HCT116 (cell line): ENCODE data around the gene CHN1. TPM values are rescaled to one million over a fixed set of nuclear protein-coding genes. Genes with fewer than 3 reads are reported as not detected.
A peak's percentile ranks its signal among the peaks of the same experiment; 100 is the strongest.

ENCODE experiments used
- ATAC-seq: fragments of 200-7000 bp; cut with Tn5 transposase; 2 replicates; pipeline ENCODE4 v1.9.1; 2020; ENCODE audit warnings: mild to moderate bottlenecking, moderate library complexity
- BruUV-seq: library from RNA; stranded (reverse); fragments of 400-500 nt; replicated peaks from 2 replicates; lab custom pipeline; 2021; lab: Mats Ljungman, UMichigan
- CTCF ChIA-PET: fragments of 300-600 bp; sonication (Branson Sonifier 250); formaldehyde crosslinking; loops from one replicate; lab custom pipeline; 2021; ENCODE audit warnings: antibody characterized with exemption; lab: Charles Lee
- POLR2A ChIA-PET: fragments of 300-600, 350-600 bp; sonication (Branson Sonifier 250); formaldehyde crosslinking; loops from one replicate; lab custom pipeline; 2021; ENCODE audit warnings: antibody characterized with exemption; lab: Charles Lee
- RAD21 ChIA-PET, 2 experiments: fragments of 300-600 bp; sonication (Branson Sonifier 250); formaldehyde crosslinking; loops; one replicate each; lab custom pipeline; 2023; ENCODE audit warnings: low total read pairs in 2 of 2; ENCODE audit not compliant: uncharacterized antibody in 2 of 2, unreplicated experiment in 2 of 2, low non-redundant PET in 1 of 2; lab: Charles Lee
- DNase-seq: peaks from one replicate; pipeline ENCODE4 v3.0.0-alpha.2; 2010; ENCODE audit warnings: low read depth, low spot score
- H2AFZ ChIP-seq: fragments of 200-600 bp; shearing (Covaris generic), sonication (generic); 2 replicates; pipeline ENCODE4 v1.6.1; 2017; ENCODE audit warnings: low read depth, mixed run types, mixed read lengths, antibody characterized with exemption, low read length; ENCODE audit not compliant: poor library complexity, severe bottlenecking
- H3K27ac ChIP-seq: 2 replicates; pipeline ENCODE4 v1.5.1; 2012; ENCODE audit warnings: low read depth, low read length
- H3K27me3 ChIP-seq: fragments of 200-600 bp; sonication (generic); 2 replicates; pipeline ENCODE4 v1.6.1; 2016; ENCODE audit warnings: mixed run types, low read length, mixed read lengths; ENCODE audit not compliant: insufficient read depth
- H3K36me3 ChIP-seq, 2 experiments: fragments of 200-500 bp in 1 of 2; fragments of 200-600 bp in 1 of 2; sonication (Bioruptor generic) in 1 of 2; sonication (generic) in 1 of 2; 2 replicates each; pipeline versions ENCODE4 v1.5.1 to v1.6.1; 2014 to 2016; ENCODE audit warnings: low read length in 2 of 2, inconsistent platforms in 1 of 2, mixed read lengths in 1 of 2, mixed run types in 1 of 2; ENCODE audit not compliant: insufficient read depth in 2 of 2, control insufficient read depth in 1 of 2
- H3K4me1 ChIP-seq, 2 experiments: fragments of 200-600 bp in 1 of 2; sonication (generic) in 1 of 2; 2 replicates each; pipeline versions ENCODE4 v1.5.1 to v1.6.1; 2012 to 2017; ENCODE audit warnings: low read length in 2 of 2, inconsistent platforms in 1 of 2, mild to moderate bottlenecking in 1 of 2, mixed read lengths in 1 of 2, mixed run types in 1 of 2, moderate library complexity in 1 of 2; ENCODE audit not compliant: insufficient read depth in 2 of 2, control insufficient read depth in 1 of 2
- H3K4me2 ChIP-seq: fragments of 200-600 bp; sonication (generic); 2 replicates; pipeline ENCODE4 v1.6.1; 2017; ENCODE audit warnings: mixed run types, low read length, mixed read lengths
- H3K4me3 ChIP-seq, 2 experiments: fragments of 200-600 bp in 1 of 2; sonication (generic) in 1 of 2; replicated peaks in 1 of 2; 2 replicates each; pipeline ENCODE4 v1.5.1; 2011 to 2016; ENCODE audit warnings: low read length in 2 of 2, control low read depth in 1 of 2, low read depth in 1 of 2, mild to moderate bottlenecking in 1 of 2, mixed read lengths in 1 of 2, mixed run types in 1 of 2
- H3K79me2 ChIP-seq: fragments of 200-600 bp; sonication (generic); 2 replicates; pipeline ENCODE4 v1.6.1; 2017; ENCODE audit warnings: mild to moderate bottlenecking, mixed run types, low read length, moderate library complexity, mixed read lengths; ENCODE audit not compliant: insufficient read depth
- H3K9ac ChIP-seq: fragments of 200-600 bp; sonication (generic); 2 replicates; pipeline ENCODE4 v1.6.1; 2016; ENCODE audit warnings: low read length, mixed read lengths
- H3K9me2 ChIP-seq: fragments of 200-600 bp; sonication (generic), shearing (Covaris generic); 2 replicates; pipeline ENCODE4 v1.6.1; 2017; ENCODE audit warnings: mixed run types, mild to moderate bottlenecking, moderate library complexity; ENCODE audit not compliant: insufficient read depth
- H3K9me3 ChIP-seq, 2 experiments: fragments of 200-500 bp in 1 of 2; fragments of 200-600 bp in 1 of 2; sonication (Bioruptor generic) in 1 of 2; sonication (generic) in 1 of 2; 2 replicates each; pipeline ENCODE4 v1.6.1; 2014 to 2017; ENCODE audit warnings: low read length in 2 of 2, mixed read lengths in 2 of 2, inconsistent platforms in 1 of 2, low read depth in 1 of 2, mild to moderate bottlenecking in 1 of 2, mixed run types in 1 of 2, moderate library complexity in 1 of 2; ENCODE audit not compliant: control insufficient read depth in 1 of 2, insufficient read depth in 1 of 2
- H4K20me1 ChIP-seq: fragments of 200-600 bp; sonication (generic), shearing (Covaris generic); 2 replicates; pipeline ENCODE4 v1.6.1; 2017; ENCODE audit warnings: mixed run types, mild to moderate bottlenecking, moderate library complexity; ENCODE audit not compliant: insufficient read depth
- ATF3 ChIP-seq: IDR thresholded peaks from 2 replicates; pipeline ENCODE4 v1.6.1; 2012
- CBX3 ChIP-seq: IDR thresholded peaks from 2 replicates; pipeline ENCODE4 v1.6.1; 2012; ENCODE audit warnings: low read depth
- CEBPB ChIP-seq: IDR thresholded peaks from 2 replicates; pipeline ENCODE4 v1.6.1; 2012; ENCODE audit warnings: low read depth
- CTCF ChIP-seq, 3 experiments: fragments of 200-600 bp in 1 of 3; sonication (generic) in 1 of 3; IDR thresholded peaks in 2 of 3; conservative IDR thresholded peaks in 1 of 3; 2 replicates each; pipeline ENCODE4 v1.5.1; 2012 to 2017; ENCODE audit warnings: low read depth in 2 of 3, low read length in 2 of 3, antibody characterized with exemption in 1 of 3, borderline replicate concordance in 1 of 3, control low read depth in 1 of 3, mild to moderate bottlenecking in 1 of 3, mixed read lengths in 1 of 3, mixed run types in 1 of 3, moderate library complexity in 1 of 3; ENCODE audit not compliant: insufficient read depth in 1 of 3
- EGR1 ChIP-seq: IDR thresholded peaks from 2 replicates; pipeline ENCODE4 v1.6.1; 2012; ENCODE audit warnings: low read depth
- ELF1 ChIP-seq: IDR thresholded peaks from 2 replicates; pipeline ENCODE4 v1.6.1; 2012; ENCODE audit warnings: low read depth, borderline replicate concordance
- EZH2 ChIP-seq: fragments of 200-600 bp; sonication (generic); IDR thresholded peaks from 2 replicates; pipeline ENCODE4 v1.6.1; 2017; ENCODE audit warnings: antibody characterized with exemption, mixed run types
- FOSL1 ChIP-seq: IDR thresholded peaks from 2 replicates; pipeline ENCODE4 v1.6.1; 2012; ENCODE audit warnings: low read depth
- RAD21 ChIP-seq: IDR thresholded peaks from 2 replicates; pipeline ENCODE4 v1.6.1; 2012; ENCODE audit warnings: low read depth, mild to moderate bottlenecking
- TCF7L2 ChIP-seq: IDR thresholded peaks from 2 replicates; pipeline ENCODE4 v1.7.0; 2011; ENCODE audit warnings: borderline replicate concordance, inconsistent platforms; ENCODE audit not compliant: insufficient read depth, insufficient read length; ENCODE audit errors: extremely low read depth
- intact Hi-C: fragments of 100-400 bp; cut with micrococcal nuclease; formaldehyde crosslinking; loops from 2 replicates; pipeline ENCODE4 v1.10.0; 2022
- total RNA-seq: library from RNA; stranded (reverse); gene quantifications from one replicate; pipeline ENCODE4 v1.2.1, GENCODE V29; 2021; ENCODE audit not compliant: unreplicated experiment
- TF ChIP-seq, protein P1 (sequence below): IDR thresholded peaks from 2 replicates; pipeline ENCODE4 v1.6.1; 2012; ENCODE audit warnings: low read depth

The CHN1 gene
- total RNA-seq, 1 experiment from 2014 or later: 3.6 TPM

DNA sequence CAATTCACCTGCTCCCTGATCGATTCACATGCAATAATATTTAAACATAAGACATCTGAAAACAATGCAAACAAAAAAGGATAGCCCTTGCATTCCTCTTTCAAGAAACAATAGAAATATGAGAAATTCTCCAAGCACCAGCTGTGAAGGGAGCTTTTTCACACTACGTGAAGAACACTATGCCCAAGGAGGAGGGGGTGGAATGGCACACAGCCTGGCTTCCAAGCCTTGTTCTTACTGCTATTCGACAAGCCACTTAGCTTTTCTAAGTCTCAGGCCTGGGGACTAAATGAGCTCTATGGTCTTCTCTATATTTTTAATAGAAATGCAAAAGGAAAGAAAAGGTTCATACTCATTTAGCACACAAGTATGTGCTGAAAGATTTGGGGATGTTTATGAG is 148.7 kb downstream of the CHN1 start (continued):
- TF ChIP-seq EZH2: no peak
- TF ChIP-seq CTCF (IDR thresholded peaks at IDR 0.05 in 2 of 3, conservative IDR thresholded peaks at IDR 0.05 in 1 of 3; ENCODE audit: borderline replicate concordance in 1 of 3, insufficient read depth in 1 of 3, low read depth in 2 of 3, low read length in 2 of 3): no peak
- TF ChIP-seq ATF3: no peak

DNA sequence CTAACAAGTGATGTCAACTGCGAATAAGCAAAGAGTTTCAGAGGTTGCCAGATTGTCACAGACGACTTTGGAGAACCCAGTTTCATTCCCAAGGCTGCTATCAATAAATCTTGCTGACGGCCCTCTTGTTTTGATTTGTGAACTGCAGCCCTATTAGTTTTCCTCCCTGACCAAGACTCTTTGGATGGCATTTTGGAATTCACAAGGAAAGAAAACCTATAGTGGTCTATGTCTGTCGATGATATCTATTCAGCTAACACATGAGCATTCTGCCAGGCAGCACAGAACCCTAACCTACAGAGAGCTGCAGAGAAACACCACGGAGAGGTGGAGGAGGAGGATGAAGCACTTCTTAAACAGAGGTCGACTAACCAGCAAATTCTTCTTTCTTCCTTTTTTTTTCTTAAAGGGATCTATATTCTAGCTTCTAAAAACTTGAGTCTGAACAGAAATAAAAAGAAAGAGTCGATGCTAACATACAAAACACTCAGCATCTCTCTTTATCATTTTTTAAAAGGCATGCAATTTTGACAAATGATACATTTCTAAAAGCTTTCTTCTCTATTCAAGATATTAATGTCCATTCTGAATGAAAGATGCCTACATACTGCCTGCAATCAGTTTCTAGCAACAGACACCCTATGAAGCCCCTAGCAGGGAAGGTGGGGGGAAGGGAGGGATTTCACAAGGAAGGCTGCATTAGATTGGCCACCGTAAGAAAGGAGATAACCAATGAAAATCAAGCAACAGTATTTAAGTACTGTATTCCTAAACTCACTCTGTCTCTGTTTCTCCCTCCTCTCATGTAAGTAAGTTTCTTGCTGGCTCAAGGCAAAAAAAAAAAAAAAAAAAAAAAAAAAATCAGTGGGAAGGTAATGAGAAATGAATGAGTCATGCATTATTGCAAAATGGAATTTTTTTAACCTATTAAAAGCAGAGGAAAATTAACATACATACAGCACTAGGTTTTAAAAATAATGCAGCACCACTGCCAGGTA is 157.9 kb downstream of the CHN1 start:
- POLR2A ChIA-PET: no interaction called here
- peak; percentile 38 for TF ChIP-seq FOSL1
- no peak for TF ChIP-seq ELF1
- no peak for TF ChIP-seq TCF7L2
- TF ChIP-seq RAD21: no peak
- TF ChIP-seq EGR1: no peak
- TF ChIP-seq CEBPB: peak; percentile 57
- TF ChIP-seq, protein P1, sequence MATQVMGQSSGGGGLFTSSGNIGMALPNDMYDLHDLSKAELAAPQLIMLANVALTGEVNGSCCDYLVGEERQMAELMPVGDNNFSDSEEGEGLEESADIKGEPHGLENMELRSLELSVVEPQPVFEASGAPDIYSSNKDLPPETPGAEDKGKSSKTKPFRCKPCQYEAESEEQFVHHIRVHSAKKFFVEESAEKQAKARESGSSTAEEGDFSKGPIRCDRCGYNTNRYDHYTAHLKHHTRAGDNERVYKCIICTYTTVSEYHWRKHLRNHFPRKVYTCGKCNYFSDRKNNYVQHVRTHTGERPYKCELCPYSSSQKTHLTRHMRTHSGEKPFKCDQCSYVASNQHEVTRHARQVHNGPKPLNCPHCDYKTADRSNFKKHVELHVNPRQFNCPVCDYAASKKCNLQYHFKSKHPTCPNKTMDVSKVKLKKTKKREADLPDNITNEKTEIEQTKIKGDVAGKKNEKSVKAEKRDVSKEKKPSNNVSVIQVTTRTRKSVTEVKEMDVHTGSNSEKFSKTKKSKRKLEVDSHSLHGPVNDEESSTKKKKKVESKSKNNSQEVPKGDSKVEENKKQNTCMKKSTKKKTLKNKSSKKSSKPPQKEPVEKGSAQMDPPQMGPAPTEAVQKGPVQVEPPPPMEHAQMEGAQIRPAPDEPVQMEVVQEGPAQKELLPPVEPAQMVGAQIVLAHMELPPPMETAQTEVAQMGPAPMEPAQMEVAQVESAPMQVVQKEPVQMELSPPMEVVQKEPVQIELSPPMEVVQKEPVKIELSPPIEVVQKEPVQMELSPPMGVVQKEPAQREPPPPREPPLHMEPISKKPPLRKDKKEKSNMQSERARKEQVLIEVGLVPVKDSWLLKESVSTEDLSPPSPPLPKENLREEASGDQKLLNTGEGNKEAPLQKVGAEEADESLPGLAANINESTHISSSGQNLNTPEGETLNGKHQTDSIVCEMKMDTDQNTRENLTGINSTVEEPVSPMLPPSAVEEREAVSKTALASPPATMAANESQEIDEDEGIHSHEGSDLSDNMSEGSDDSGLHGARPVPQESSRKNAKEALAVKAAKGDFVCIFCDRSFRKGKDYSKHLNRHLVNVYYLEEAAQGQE: no peak
- TF ChIP-seq CBX3: no peak
- Histone ChIP-seq H3K79me2 (no peaks in the 10 kb centered on the region), H2AFZ (no peak overlapping the region), H3K9me3 (no peaks in the 10 kb centered on the region), H4K20me1 (no peaks in the 10 kb centered on the region), H3K9me2 (no peaks in the 10 kb centered on the region), H3K27me3 (no peaks in the 10 kb centered on the region), H3K4me1 (peaks cover 4 to 6% of the 10 kb centered on the region in 2 experiments; a peak in 2 of 4 replicates), H3K9ac (no peak overlapping the region), H3K4me3 (no peak overlapping the region), H3K27ac (no peak overlapping the region), H3K4me2 (no peak overlapping the region), H3K36me3 (no peaks in the 10 kb centered on the region)
- DNase-seq: no peak
- no TSS peak for BruUV-seq
- RAD21 ChIA-PET: no interaction called here
- CTCF ChIA-PET: no interaction called here
- intact Hi-C loops: no loop called here
- no peak for ATAC-seq
